Epithelial cell of proximal tubule (primary cell): ENCODE results near the gene RABL3. TPM values are rescaled to one million over a fixed set of nuclear protein-coding genes. Genes with fewer than 3 reads are reported as not detected.

ENCODE experiments used
- DNase-seq: peaks from one replicate; pipeline ENCODE4 v3.0.0-alpha.2; 2011; ENCODE audit warnings: low read depth
- H3K4me3 ChIP-seq: 2 replicates; pipeline ENCODE4 v1.5.1; 2011; ENCODE audit warnings: low read depth, mild to moderate bottlenecking, low read length
- total RNA-seq: library from RNA; depleted of rRNA; stranded (reverse); fragments of >200 nt; gene quantifications from 2 replicates; pipeline ENCODE4 v1.2.3, GENCODE V29; 2015
- TF ChIP-seq, protein P1 (sequence below): conservative IDR thresholded peaks from 2 replicates; pipeline ENCODE4 v1.5.1; 2012; ENCODE audit warnings: low read depth, mild to moderate bottlenecking, low read length

Gene RABL3
- total RNA-seq, 1 donor from 2014 or later: 8.8 TPM

DNA sequence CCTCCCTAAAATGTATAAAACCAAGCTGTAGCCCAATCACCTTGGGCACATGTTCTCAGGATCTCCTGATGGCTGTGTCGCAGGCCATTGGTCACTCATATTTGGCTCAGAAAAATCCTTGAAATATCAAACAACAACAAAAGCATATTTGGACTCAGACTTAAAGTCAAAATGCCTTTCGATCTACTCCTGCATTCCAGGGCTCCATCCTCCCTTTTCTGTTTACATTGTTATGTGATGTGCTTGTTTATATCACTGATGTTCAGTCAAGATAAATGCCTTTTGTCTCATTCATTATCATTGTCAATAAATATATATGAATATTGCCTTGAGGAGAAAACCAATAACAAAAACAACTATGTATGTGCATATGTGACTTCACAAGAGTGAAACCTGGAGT is 92.0 kb downstream of the RABL3 start:
- no peak for DNase-seq
- TF ChIP-seq, protein P1, sequence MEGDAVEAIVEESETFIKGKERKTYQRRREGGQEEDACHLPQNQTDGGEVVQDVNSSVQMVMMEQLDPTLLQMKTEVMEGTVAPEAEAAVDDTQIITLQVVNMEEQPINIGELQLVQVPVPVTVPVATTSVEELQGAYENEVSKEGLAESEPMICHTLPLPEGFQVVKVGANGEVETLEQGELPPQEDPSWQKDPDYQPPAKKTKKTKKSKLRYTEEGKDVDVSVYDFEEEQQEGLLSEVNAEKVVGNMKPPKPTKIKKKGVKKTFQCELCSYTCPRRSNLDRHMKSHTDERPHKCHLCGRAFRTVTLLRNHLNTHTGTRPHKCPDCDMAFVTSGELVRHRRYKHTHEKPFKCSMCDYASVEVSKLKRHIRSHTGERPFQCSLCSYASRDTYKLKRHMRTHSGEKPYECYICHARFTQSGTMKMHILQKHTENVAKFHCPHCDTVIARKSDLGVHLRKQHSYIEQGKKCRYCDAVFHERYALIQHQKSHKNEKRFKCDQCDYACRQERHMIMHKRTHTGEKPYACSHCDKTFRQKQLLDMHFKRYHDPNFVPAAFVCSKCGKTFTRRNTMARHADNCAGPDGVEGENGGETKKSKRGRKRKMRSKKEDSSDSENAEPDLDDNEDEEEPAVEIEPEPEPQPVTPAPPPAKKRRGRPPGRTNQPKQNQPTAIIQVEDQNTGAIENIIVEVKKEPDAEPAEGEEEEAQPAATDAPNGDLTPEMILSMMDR: no peak
- H3K4me3 ChIP-seq: no peak overlapping the region

DNA sequence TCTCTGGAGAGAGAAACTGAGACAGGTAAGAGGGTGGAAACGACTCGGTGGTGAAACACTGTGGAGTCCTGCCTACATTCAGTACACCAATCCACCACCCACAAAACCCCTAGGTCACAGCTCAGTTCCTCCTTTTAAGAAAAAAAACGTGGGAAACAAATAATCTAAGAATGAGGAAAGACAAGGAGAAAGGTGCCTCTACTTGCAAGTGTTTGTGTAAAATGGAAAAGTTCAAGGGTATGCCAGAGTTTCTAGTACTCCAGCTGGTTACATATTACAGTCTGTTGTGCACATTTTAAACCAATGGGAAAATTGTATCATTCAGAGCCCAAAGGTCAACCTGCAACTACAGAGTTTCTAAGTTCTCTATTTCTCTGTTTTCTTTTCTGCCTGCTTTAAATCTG is 92.5 kb downstream of the RABL3 start:
- TF ChIP-seq, protein P1: no peak
- no peak overlapping the region for H3K4me3 ChIP-seq
- no peak for DNase-seq

DNA sequence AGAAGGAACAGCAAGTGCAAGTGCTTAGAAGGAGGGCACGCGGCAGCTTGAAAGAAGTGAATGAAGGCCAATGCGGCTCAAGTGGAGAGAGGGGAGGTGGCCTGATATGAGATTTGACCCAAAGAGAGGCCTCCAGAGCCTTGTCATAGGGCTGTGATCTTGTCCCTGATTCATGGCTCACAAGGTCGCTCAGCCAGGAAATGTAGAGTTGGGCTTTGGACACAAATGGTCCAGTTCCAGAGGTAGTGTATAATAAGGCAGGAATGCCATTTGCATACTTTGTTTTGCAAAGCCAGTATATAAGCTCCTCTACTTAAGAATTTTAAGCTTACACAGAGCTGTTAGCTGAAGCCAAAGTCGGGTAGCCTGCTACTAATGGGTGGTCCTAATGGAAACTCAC is 94.0 kb downstream of the RABL3 start:
- TF ChIP-seq, protein P1: no peak

DNA sequence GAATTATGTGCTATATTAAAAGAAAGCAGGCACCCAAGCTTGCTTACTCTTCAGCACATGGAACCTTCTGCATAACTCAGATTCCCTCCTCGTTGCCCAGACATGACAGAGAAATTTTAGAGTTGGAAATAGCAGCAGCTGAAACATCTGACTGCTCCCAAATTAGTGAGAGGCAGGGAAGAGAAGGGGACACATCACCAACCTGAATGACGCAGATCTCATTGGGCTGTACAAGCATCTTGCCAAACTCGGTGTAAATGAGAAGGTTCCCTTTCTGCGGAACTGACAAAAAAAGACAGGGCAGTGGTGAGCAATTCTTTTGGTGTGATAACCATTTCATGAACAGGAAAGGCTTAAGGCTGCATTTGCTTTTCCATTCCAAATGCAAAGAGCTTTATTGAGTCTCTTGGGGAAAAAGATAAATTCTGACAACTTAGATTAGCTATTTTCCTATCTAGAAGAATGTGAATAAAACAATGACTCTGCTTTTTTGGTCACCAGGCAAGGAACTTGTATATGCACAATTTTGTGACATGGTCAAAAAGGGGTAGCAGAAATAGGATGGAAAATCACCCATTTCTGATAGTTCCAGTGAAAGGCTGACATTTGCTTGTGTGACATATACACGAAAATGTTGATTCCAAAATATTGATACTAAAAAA is 95.4 kb downstream of the RABL3 start:
- no peak overlapping the region for H3K4me3 ChIP-seq
- DNase-seq: no peak
- TF ChIP-seq, protein P1: no peak

More for the DNA sequence above, 94.0 kb downstream of the RABL3 start:
- no peak for DNase-seq
- no peak overlapping the region for H3K4me3 ChIP-seq

DNA sequence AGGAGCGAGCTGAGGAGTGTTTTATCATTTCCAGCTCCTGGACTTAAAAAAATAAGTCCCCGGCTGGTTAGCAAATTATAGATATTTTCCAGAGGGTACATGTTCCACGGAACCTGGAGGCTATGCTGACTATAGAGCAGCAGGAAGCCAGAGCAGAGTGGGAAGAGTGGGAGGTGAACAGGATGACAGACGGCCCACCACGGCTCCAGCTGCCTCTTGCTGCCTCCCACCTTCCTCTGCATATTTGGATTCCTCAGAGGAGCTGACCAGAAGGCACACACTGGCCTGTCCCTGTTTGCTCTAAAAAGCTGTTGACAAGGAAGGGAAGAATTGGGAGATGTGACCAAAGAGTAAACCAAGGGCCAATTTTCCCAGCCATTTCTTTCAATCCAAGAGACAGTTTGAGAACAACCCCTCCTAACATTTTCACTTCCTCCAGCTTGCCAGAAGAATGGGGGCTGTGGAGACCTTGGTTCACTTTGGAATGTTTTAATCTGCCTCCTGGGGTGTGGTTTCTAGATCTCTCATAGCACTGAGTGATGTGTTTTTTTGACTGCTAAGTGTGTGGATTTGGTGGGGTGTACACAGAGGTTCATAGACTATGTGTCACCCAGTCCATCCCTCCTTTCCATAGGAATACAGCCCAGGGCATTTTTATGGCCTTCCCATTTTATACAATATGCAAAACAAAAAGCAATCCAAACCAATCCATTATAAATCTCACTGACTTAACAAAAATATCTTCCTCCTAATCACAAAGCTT is 97.1 kb downstream of the RABL3 start:
- TF ChIP-seq, protein P1: no peak
- no peak for DNase-seq

DNA sequence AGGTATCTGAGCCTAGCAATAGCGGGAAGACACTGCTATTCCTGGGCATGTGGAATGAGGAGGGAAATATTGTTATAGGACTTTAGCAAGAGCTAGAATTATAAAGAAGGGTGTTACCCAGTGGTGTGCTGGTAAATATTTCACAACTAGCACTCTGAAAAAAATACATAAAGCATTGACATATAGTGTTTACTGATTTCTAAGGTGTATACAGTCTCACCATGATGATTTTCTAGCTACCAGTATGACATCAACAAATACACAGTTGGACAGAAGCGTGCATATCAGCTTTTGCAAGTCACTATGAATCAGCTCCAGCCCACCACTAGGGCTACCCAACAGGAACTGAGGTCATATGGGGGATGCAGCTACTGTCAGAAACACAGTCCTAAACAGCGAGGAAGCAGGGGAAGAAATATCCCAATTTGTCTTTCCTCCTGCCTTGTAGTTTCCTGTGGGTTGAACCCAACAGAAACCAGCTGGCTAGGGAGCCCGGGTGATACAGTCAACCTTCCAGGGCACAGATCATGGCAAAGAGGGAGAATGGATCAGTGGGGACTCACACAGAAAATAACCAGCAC is 99.9 kb downstream of the RABL3 start:
- DNase-seq: no peak
- no peak overlapping the region for H3K4me3 ChIP-seq
- TF ChIP-seq, protein P1: no peak

More for the DNA sequence above, 97.1 kb downstream of the RABL3 start:
- no peak overlapping the region for H3K4me3 ChIP-seq
